MM.1S (cell line): ENCODE data around the gene NDUFAF7.

Source experiments
- DNase-seq: peaks from one replicate; pipeline ENCODE4 v3.0.0-alpha.2; 2015
- H2AFZ ChIP-seq: fragments of 300-600 bp; sonication (generic); 2 replicates; pipeline ENCODE4 v1.6.0; 2016; ENCODE audit warnings: antibody characterized with exemption, low read length
- H3F3A ChIP-seq: fragments of 300-600 bp; sonication (generic); 2 replicates; pipeline ENCODE4 v1.6.1; 2016; ENCODE audit warnings: mild to moderate bottlenecking, antibody characterized with exemption, low read length, moderate library complexity, mixed read lengths; ENCODE audit not compliant: insufficient read depth
- H3K27ac ChIP-seq: fragments of 300-600 bp; sonication (generic); 2 replicates; pipeline ENCODE4 v1.5.1; 2016; ENCODE audit warnings: mild to moderate bottlenecking, low read length
- H3K27me3 ChIP-seq: fragments of 300-600 bp; sonication (generic); replicated peaks from 2 replicates; pipeline ENCODE4 v1.6.0; 2016; ENCODE audit warnings: low read length; ENCODE audit not compliant: insufficient read depth
- H3K36me3 ChIP-seq: fragments of 300-600 bp; sonication (generic); replicated peaks from 2 replicates; pipeline ENCODE4 v1.6.1; 2016; ENCODE audit warnings: mild to moderate bottlenecking, low read length, mixed read lengths; ENCODE audit not compliant: insufficient read depth
- H3K4me1 ChIP-seq: fragments of 300-600 bp; sonication (generic); 2 replicates; pipeline ENCODE4 v1.6.1; 2016; ENCODE audit warnings: low read length, mixed read lengths
- H3K4me2 ChIP-seq: fragments of 300-600 bp; sonication (generic); 2 replicates; pipeline ENCODE4 v1.6.0; 2016; ENCODE audit warnings: low read depth, low read length
- H3K4me3 ChIP-seq: fragments of 300-600 bp; sonication (generic); 2 replicates; pipeline ENCODE4 v1.5.1; 2016; ENCODE audit warnings: low read length, mixed read lengths
- H3K79me2 ChIP-seq: fragments of 300-600 bp; sonication (generic); 2 replicates; pipeline ENCODE4 v1.6.1; 2016; ENCODE audit warnings: mixed run types, low read length, mixed read lengths
- H3K9ac ChIP-seq: fragments of 300-600 bp; sonication (generic); 2 replicates; pipeline ENCODE4 v1.6.1; 2016; ENCODE audit warnings: low read length, mixed read lengths
- H3K9me2 ChIP-seq: fragments of 300-600 bp; sonication (generic); replicated peaks from 2 replicates; pipeline ENCODE4 v1.6.1; 2016; ENCODE audit warnings: mild to moderate bottlenecking, low read length, mixed read lengths; ENCODE audit not compliant: insufficient read depth
- H3K9me3 ChIP-seq: fragments of 300-600 bp; sonication (generic); replicated peaks from 2 replicates; pipeline ENCODE4 v1.6.1; 2016; ENCODE audit warnings: mild to moderate bottlenecking, low read length, mixed read lengths; ENCODE audit not compliant: insufficient read depth
- H4K20me1 ChIP-seq: fragments of 300-600 bp; sonication (generic); 2 replicates; pipeline ENCODE4 v1.6.1; 2016; ENCODE audit warnings: mild to moderate bottlenecking, low read length, moderate library complexity, mixed read lengths; ENCODE audit not compliant: insufficient read depth
- EZH2 ChIP-seq: fragments of 300-600 bp; sonication (generic); optimal IDR thresholded peaks from 2 replicates; pipeline ENCODE3; 2017; ENCODE audit warnings: low read depth, mild to moderate bottlenecking, antibody characterized with exemption, low read length, mixed read lengths
- EZH2phosphoT487 ChIP-seq: fragments of 300-600 bp; sonication (generic); IDR thresholded peaks from 2 replicates; pipeline ENCODE4 v1.6.1; 2018; ENCODE audit warnings: antibody characterized with exemption, low read length
- TF ChIP-seq, protein P1 (sequence below): fragments of 300-600 bp; sonication (generic); IDR thresholded peaks from 2 replicates; pipeline ENCODE4 v1.5.1; 2016; ENCODE audit warnings: antibody characterized with exemption, low read length, mixed read lengths

The NDUFAF7 gene

DNA sequence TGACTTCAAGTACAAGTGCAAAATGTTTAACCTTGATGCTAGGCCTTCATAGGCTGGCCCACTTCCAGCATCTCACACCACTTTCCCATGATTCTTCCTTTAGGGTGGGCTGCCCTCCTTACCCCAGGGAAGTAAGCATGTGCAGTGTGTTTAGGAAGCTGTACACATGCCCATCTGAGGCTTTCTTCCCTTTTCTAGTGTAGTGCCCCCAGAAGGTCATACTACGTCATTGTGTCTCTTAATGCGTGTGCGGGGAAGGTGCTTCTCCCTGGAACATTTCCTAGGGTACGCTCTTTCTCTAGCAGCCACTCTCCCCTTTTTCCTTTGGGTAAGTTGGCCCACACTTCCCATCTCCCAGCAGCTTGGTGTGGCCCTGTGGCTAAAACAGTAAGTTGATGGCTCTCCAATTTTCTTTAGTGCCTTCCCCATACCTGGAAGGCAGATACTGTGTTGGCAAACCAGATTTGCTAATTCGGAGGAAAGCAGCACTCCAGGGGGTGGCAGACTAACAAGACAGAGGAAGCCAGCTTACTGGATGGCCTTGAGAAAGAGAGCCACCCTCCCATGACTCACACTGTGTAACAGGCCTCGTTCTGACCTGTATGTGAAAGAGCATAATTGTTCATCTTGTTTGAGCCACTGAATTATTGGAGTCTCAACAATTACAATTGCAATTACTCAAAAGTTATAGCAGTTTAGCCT, 41.9 kb upstream of the NDUFAF7 start:
- no peaks in the 10 kb centered on the region for H3K9me2 ChIP-seq
- DNase-seq: no peak
- TF ChIP-seq EZH2phosphoT487: no peak
- no peaks in the 10 kb centered on the region for H3K79me2 ChIP-seq
- H3K27me3 ChIP-seq: no peaks in the 10 kb centered on the region
- no peaks in the 10 kb centered on the region for H3K4me1 ChIP-seq
- no peak overlapping the region for H3K4me2 ChIP-seq
- H2AFZ ChIP-seq: no peak overlapping the region
- H3K4me3 ChIP-seq: no peak overlapping the region
- H3K27ac ChIP-seq: no peak overlapping the region
- no peaks in the 10 kb centered on the region for H3K9me3 ChIP-seq
- H4K20me1 ChIP-seq: no peaks in the 10 kb centered on the region
- no peaks in the 10 kb centered on the region for H3F3A ChIP-seq
- no peak overlapping the region for H3K9ac ChIP-seq
- no peaks in the 10 kb centered on the region for H3K36me3 ChIP-seq

- no peak for DNase-seq
- Histone ChIP-seq H3K27ac (no peak overlapping the region), H3K4me2 (no peak overlapping the region), H4K20me1 (no peaks in the 10 kb centered on the region), H2AFZ (no peak overlapping the region), H3K79me2 (no peaks in the 10 kb centered on the region), H3K9ac (no peak overlapping the region), H3K4me1 (no peaks in the 10 kb centered on the region), H3K36me3 (no peaks in the 10 kb centered on the region), H3K27me3 (no peaks in the 10 kb centered on the region), H3F3A (no peaks in the 10 kb centered on the region), H3K9me2 (no peaks in the 10 kb centered on the region), H3K4me3 (no peak overlapping the region), H3K9me3 (no peaks in the 10 kb centered on the region)
- TF ChIP-seq, protein P1, sequence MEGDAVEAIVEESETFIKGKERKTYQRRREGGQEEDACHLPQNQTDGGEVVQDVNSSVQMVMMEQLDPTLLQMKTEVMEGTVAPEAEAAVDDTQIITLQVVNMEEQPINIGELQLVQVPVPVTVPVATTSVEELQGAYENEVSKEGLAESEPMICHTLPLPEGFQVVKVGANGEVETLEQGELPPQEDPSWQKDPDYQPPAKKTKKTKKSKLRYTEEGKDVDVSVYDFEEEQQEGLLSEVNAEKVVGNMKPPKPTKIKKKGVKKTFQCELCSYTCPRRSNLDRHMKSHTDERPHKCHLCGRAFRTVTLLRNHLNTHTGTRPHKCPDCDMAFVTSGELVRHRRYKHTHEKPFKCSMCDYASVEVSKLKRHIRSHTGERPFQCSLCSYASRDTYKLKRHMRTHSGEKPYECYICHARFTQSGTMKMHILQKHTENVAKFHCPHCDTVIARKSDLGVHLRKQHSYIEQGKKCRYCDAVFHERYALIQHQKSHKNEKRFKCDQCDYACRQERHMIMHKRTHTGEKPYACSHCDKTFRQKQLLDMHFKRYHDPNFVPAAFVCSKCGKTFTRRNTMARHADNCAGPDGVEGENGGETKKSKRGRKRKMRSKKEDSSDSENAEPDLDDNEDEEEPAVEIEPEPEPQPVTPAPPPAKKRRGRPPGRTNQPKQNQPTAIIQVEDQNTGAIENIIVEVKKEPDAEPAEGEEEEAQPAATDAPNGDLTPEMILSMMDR: no peak
- no peak for TF ChIP-seq EZH2
- no peak for TF ChIP-seq EZH2phosphoT487
These were observed 41.2 kb upstream of the NDUFAF7 start for GRCh38 chr2:37190290-37190689.

- Histone ChIP-seq H3F3A (no peaks in the 10 kb centered on the region), H3K27ac (no peak overlapping the region), H3K27me3 (no peaks in the 10 kb centered on the region), H3K4me1 (no peaks in the 10 kb centered on the region), H3K79me2 (no peaks in the 10 kb centered on the region), H3K9me2 (no peaks in the 10 kb centered on the region), H3K4me3 (no peak overlapping the region), H3K4me2 (no peak overlapping the region), H3K36me3 (no peaks in the 10 kb centered on the region), H3K9ac (no peak overlapping the region), H2AFZ (no peak overlapping the region), H3K9me3 (no peaks in the 10 kb centered on the region), H4K20me1 (no peaks in the 10 kb centered on the region)
- TF ChIP-seq EZH2phosphoT487 (no peak), EZH2 (no peak)
- TF ChIP-seq, protein P1: no peak
- DNase-seq: no peak
These were observed 40.2 kb upstream of the NDUFAF7 start for GRCh38 chr2:37191253-37191652.

- Histone ChIP-seq H3K79me2 (peaks cover 4% of the 10 kb centered on the region), H4K20me1 (no peaks in the 10 kb centered on the region), H3K9me3 (no peaks in the 10 kb centered on the region), H3K4me2 (no peak overlapping the region), H3K27ac (no peak overlapping the region), H3K27me3 (no peaks in the 10 kb centered on the region), H3F3A (no peaks in the 10 kb centered on the region), H3K9me2 (no peaks in the 10 kb centered on the region), H2AFZ (no peak overlapping the region), H3K4me1 (no peaks in the 10 kb centered on the region), H3K9ac (no peak overlapping the region), H3K4me3 (no peak overlapping the region), H3K36me3 (no peaks in the 10 kb centered on the region)
- DNase-seq: no peak
- no peak for TF ChIP-seq EZH2phosphoT487
- TF ChIP-seq, protein P1: no peak
- no peak for TF ChIP-seq EZH2
These were observed 39.7 kb upstream of the NDUFAF7 start for GRCh38 chr2:37191747-37192146.
